ENCODE measurements around the gene MTUS2. TPM values are rescaled to one million over a fixed set of nuclear protein-coding genes. Genes with fewer than 3 reads are reported as not detected.

Gene MTUS2
- polyA plus RNA-seq, 3 donors from 2014 or later = 0.02 TPM; not detected in 2

GRCh38 chr13:29162638-29163235 is 342.6 kb downstream of the MTUS2 start:
- Mint-ChIP-seq H3K4me1 (no peaks in the 10 kb centered on the region), H3K36me3 (no peaks in the 10 kb centered on the region), H3K4me3 (no peak overlapping the region), H3K27ac (no peak overlapping the region), H3K9me3 (peaks cover 0 to 13% (median 3%) of the 10 kb centered on the region in 6 donors), H3K27me3 (ENCODE audit: low read depth in 3 of 3) (peaks cover 0 to 4% (median 2%) of the 10 kb centered on the region in 3 donors)
- DNase-seq = no peak

GRCh38 chr13:29164116-29164515 is 344.0 kb downstream of the MTUS2 start:
- DNase-seq = no peak
- Mint-ChIP-seq H3K27me3 (ENCODE audit: low read depth in 3 of 3) (peaks cover 0 to 3% (median 2%) of the 10 kb centered on the region in 3 donors), H3K27ac (no peak overlapping the region), H3K9me3 (peaks cover 0 to 8% (median 4%) of the 10 kb centered on the region in 6 donors), H3K4me3 (no peak overlapping the region), H3K36me3 (no peaks in the 10 kb centered on the region), H3K4me1 (no peaks in the 10 kb centered on the region)

GRCh38 chr13:29165216-29165615 is 345.1 kb downstream of the MTUS2 start:
- Mint-ChIP-seq H3K4me3 (no peak overlapping the region), H3K27me3 (ENCODE audit: low read depth in 3 of 3) (peaks cover 0 to 3% (median 2%) of the 10 kb centered on the region in 3 donors), H3K4me1 (no peaks in the 10 kb centered on the region), H3K9me3 (peaks cover 0 to 6% (median 3%) of the 10 kb centered on the region in 6 donors), H3K36me3 (no peaks in the 10 kb centered on the region), H3K27ac (no peak overlapping the region)
- DNase-seq = no peak

GRCh38 chr13:29165840-29166239 is 345.7 kb downstream of the MTUS2 start:
- Mint-ChIP-seq H3K36me3 (no peaks in the 10 kb centered on the region), H3K4me3 (no peak overlapping the region), H3K4me1 (no peaks in the 10 kb centered on the region), H3K27me3 (ENCODE audit: low read depth in 3 of 3) (peaks cover 0 to 3% (median 2%) of the 10 kb centered on the region in 3 donors), H3K27ac (no peak overlapping the region), H3K9me3 (peaks cover 0 to 6% (median 4%) of the 10 kb centered on the region in 6 donors)
- no peak for DNase-seq

- Mint-ChIP-seq H3K27me3 (ENCODE audit: low read depth in 3 of 3) (peaks cover 0 to 2% (median 0%) of the 10 kb centered on the region in 3 donors), H3K36me3 (no peaks in the 10 kb centered on the region), H3K27ac (no peak overlapping the region), H3K4me3 (no peak overlapping the region), H3K9me3 (peaks cover 0 to 6% (median 2%) of the 10 kb centered on the region in 6 donors), H3K4me1 (no peaks in the 10 kb centered on the region)
- no peak for DNase-seq
Measured at GRCh38 chr13:29170436-29171082, 350.4 kb downstream of the MTUS2 start.

GRCh38 chr13:29171244-29171643 is 351.1 kb downstream of the MTUS2 start:
- Mint-ChIP-seq H3K27me3 (ENCODE audit: low read depth in 3 of 3) (peaks cover 0 to 2% (median 0%) of the 10 kb centered on the region in 3 donors), H3K36me3 (no peaks in the 10 kb centered on the region), H3K9me3 (peaks cover 0 to 6% (median 2%) of the 10 kb centered on the region in 6 donors), H3K4me3 (no peak overlapping the region), H3K4me1 (no peaks in the 10 kb centered on the region), H3K27ac (no peak overlapping the region)
- no peak for DNase-seq

GRCh38 chr13:29174093-29174492 is 354.0 kb downstream of the MTUS2 start:
- H3K27ac Mint-ChIP-seq = no peak overlapping the region
- H3K4me3 Mint-ChIP-seq = no peak overlapping the region
- H3K36me3 Mint-ChIP-seq = no peaks in the 10 kb centered on the region
- no peaks in the 10 kb centered on the region for H3K4me1 Mint-ChIP-seq
- H3K27me3 Mint-ChIP-seq (ENCODE audit: low read depth in 3 of 3) = no peaks in the 10 kb centered on the region
- H3K9me3 Mint-ChIP-seq = peaks cover 0 to 6% (median 3%) of the 10 kb centered on the region in 6 donors
- DNase-seq = no peak

GRCh38 chr13:29175250-29175873 is 355.2 kb downstream of the MTUS2 start:
- no peak for DNase-seq
- no peaks in the 10 kb centered on the region for H3K4me1 Mint-ChIP-seq
- H3K4me3 Mint-ChIP-seq = no peak overlapping the region
- no peak overlapping the region for H3K27ac Mint-ChIP-seq
- peaks cover 0 to 6% (median 4%) of the 10 kb centered on the region in 6 donors for H3K9me3 Mint-ChIP-seq
- no peaks in the 10 kb centered on the region for H3K36me3 Mint-ChIP-seq
- no peaks in the 10 kb centered on the region for H3K27me3 Mint-ChIP-seq (ENCODE audit: low read depth in 3 of 3)

- Mint-ChIP-seq H3K36me3 (peaks cover 0 to 2% (median 0%) of the 10 kb centered on the region in 3 donors), H3K9me3 (peaks cover 2 to 25% (median 12%) of the 10 kb centered on the region in 6 donors), H3K27me3 (ENCODE audit: low read depth in 3 of 3) (no peaks in the 10 kb centered on the region), H3K4me1 (no peaks in the 10 kb centered on the region), H3K27ac (no peak overlapping the region), H3K4me3 (no peak overlapping the region)
- no peak for DNase-seq
Measured at GRCh38 chr13:29180055-29180454, 359.9 kb downstream of the MTUS2 start.

- Mint-ChIP-seq H3K4me1 (no peaks in the 10 kb centered on the region), H3K36me3 (peaks cover 0 to 4% (median 0%) of the 10 kb centered on the region in 3 donors), H3K9me3 (peaks cover 3 to 34% (median 19%) of the 10 kb centered on the region in 6 donors), H3K4me3 (no peak overlapping the region), H3K27ac (no peak overlapping the region), H3K27me3 (ENCODE audit: low read depth in 3 of 3) (no peaks in the 10 kb centered on the region)
- no peak for DNase-seq
Measured at GRCh38 chr13:29182216-29182615, 362.1 kb downstream of the MTUS2 start.

- DNase-seq = no peak
- no peak overlapping the region for H3K27ac Mint-ChIP-seq
- peaks cover 7 to 38% (median 20%) of the 10 kb centered on the region in 6 donors for H3K9me3 Mint-ChIP-seq
- peaks cover 0 to 4% (median 0%) of the 10 kb centered on the region in 3 donors for H3K36me3 Mint-ChIP-seq
- no peaks in the 10 kb centered on the region for H3K27me3 Mint-ChIP-seq (ENCODE audit: low read depth in 3 of 3)
- no peaks in the 10 kb centered on the region for H3K4me1 Mint-ChIP-seq
- no peak overlapping the region for H3K4me3 Mint-ChIP-seq
Measured at GRCh38 chr13:29185926-29186325, 365.8 kb downstream of the MTUS2 start.

GRCh38 chr13:29187584-29187983 is 367.4 kb downstream of the MTUS2 start:
- H3K9me3 Mint-ChIP-seq = peaks cover 7 to 54% (median 19%) of the 10 kb centered on the region in 6 donors
- DNase-seq = no peak
- H3K4me1 Mint-ChIP-seq = no peaks in the 10 kb centered on the region
- H3K27ac Mint-ChIP-seq = no peak overlapping the region
- no peaks in the 10 kb centered on the region for H3K27me3 Mint-ChIP-seq (ENCODE audit: low read depth in 3 of 3)
- peaks cover 0 to 4% (median 0%) of the 10 kb centered on the region in 3 donors for H3K36me3 Mint-ChIP-seq
- no peak overlapping the region for H3K4me3 Mint-ChIP-seq

GRCh38 chr13:29190298-29190697 is 370.2 kb downstream of the MTUS2 start:
- no peak for DNase-seq
- no peaks in the 10 kb centered on the region for H3K36me3 Mint-ChIP-seq
- H3K27me3 Mint-ChIP-seq (ENCODE audit: low read depth in 3 of 3) = no peaks in the 10 kb centered on the region
- H3K9me3 Mint-ChIP-seq = peaks cover 7 to 39% (median 10%) of the 10 kb centered on the region in 6 donors
- no peak overlapping the region for H3K27ac Mint-ChIP-seq
- no peak overlapping the region for H3K4me3 Mint-ChIP-seq
- H3K4me1 Mint-ChIP-seq = no peaks in the 10 kb centered on the region

GRCh38 chr13:29193083-29193482 is 372.9 kb downstream of the MTUS2 start:
- Mint-ChIP-seq H3K27me3 (ENCODE audit: low read depth in 3 of 3) (peaks cover 0 to 2% (median 1%) of the 10 kb centered on the region in 3 donors), H3K27ac (no peak overlapping the region), H3K4me3 (no peak overlapping the region), H3K36me3 (no peaks in the 10 kb centered on the region), H3K9me3 (peaks cover 8 to 44% (median 12%) of the 10 kb centered on the region in 6 donors), H3K4me1 (no peaks in the 10 kb centered on the region)
- DNase-seq = no peak

Measured in immature natural killer cell (primary cell).